Thymus (tissue), 11 donors: ENCODE data around the gene LTA. TPM values are rescaled to one million over a fixed set of nuclear protein-coding genes. Genes with fewer than 3 reads are reported as not detected.

Experiments
- DNase-seq, 9 donors: peaks; one replicate each; pipeline ENCODE4 v3.0.0-alpha.2; 2013; ENCODE audit warnings: low spot score in 9 of 9, low read depth in 6 of 9, missing footprints in 1 of 9
- H3K27ac ChIP-seq, 2 donors: one replicate each; pipeline ENCODE4 v1.5.1; 2013; ENCODE audit warnings: control low read depth in 1 of 2, low read depth in 1 of 2, low read length in 1 of 2, mild to moderate bottlenecking in 1 of 2, moderate library complexity in 1 of 2
- H3K27me3 ChIP-seq, 2 donors: one replicate each; pipeline ENCODE4 v1.5.1; 2013; ENCODE audit warnings: low read length in 1 of 2; ENCODE audit not compliant: control insufficient read depth in 2 of 2, insufficient read depth in 1 of 2
- H3K36me3 ChIP-seq, 2 donors: one replicate each; pipeline ENCODE4 v1.5.1; 2013; ENCODE audit warnings: low read length in 1 of 2, mild to moderate bottlenecking in 1 of 2, moderate library complexity in 1 of 2; ENCODE audit not compliant: control insufficient read depth in 2 of 2, insufficient read depth in 2 of 2
- H3K4me1 ChIP-seq, 2 donors: one replicate each; pipeline ENCODE4 v1.5.1; 2013; ENCODE audit warnings: low read length in 2 of 2; ENCODE audit not compliant: control insufficient read depth in 2 of 2, insufficient read depth in 2 of 2
- H3K4me3 ChIP-seq, 2 donors: one replicate each; pipeline ENCODE4 v1.5.1; 2013; ENCODE audit warnings: low read length in 2 of 2, control low read depth in 1 of 2, mild to moderate bottlenecking in 1 of 2
- H3K9me3 ChIP-seq, 2 donors: one replicate each; pipeline ENCODE4 v1.5.1; 2013; ENCODE audit warnings: low read length in 1 of 2, mild to moderate bottlenecking in 1 of 2; ENCODE audit not compliant: control insufficient read depth in 2 of 2, insufficient read depth in 1 of 2
- WGBS: extraction: QIAGEN DNeasy Blood & Tissue Kit; methylation state at CpG from one replicate; pipeline ENCODE4 v1.1.7; 2013; 5-methylcytosine and 5-hydroxymethylcytosine counted together
- polyA plus RNA-seq: library from polyadenylated mRNA; stranded (reverse); fragments of 200-250 nt; gene quantifications from one replicate; pipeline ENCODE4 v1.2.3, GENCODE V29; 2013
- total RNA-seq: library from RNA; stranded (reverse); fragments of 120-200 nt; gene quantifications from one replicate; pipeline ENCODE4 v1.2.4, GENCODE V29; 2013
- donor health status: healthy.

LTA gene
- total and polyA plus RNA-seq, 2 donors: 2.2 to 8.9 TPM

GRCh38 chr6:31614684-31615578 lies 42.8 kb downstream of the LTA start, which contains the start of gene AIF1:
AIF1 (plus strand) TSS chr6:31615234; CDS start chr6:31615330, 96 bp downstream.
- peak in 1 of 9 donors; percentile 47 for DNase-seq
- Histone ChIP-seq H3K27ac (peak within 1 kb of the TSS; percentile 77 to 85), H3K36me3 (peaks cover 0 to 3% of the 10 kb centered on the region in 2 donors), H3K4me3 (peak within 1 kb of the TSS; percentile 45 to 71), H3K4me1 (peaks cover 21 to 49% of the 10 kb centered on the region in 2 donors), H3K9me3 (peaks cover 0 to 3% of the 10 kb centered on the region in 2 donors), H3K27me3 (no peaks in the 10 kb centered on the region)
- WGBS: 45% methylated on average over 6 of the region's 6 CpGs

GRCh38 chr6:31615748-31616147 lies 43.7 kb downstream of the LTA start:
- Histone ChIP-seq H3K9me3 (peaks cover 0 to 5% of the 10 kb centered on the region in 2 donors), H3K36me3 (peaks cover 0 to 3% of the 10 kb centered on the region in 2 donors), H3K4me1 (peaks cover 21 to 49% of the 10 kb centered on the region in 2 donors), H3K27me3 (no peaks in the 10 kb centered on the region), H3K27ac (peak overlapping the region; percentile 77 to 85), H3K4me3 (peak overlapping the region; percentile 45 to 71)
- peak in 7 of 9 donors; percentile 54 to 92 (median 79) for DNase-seq
- WGBS: 5% methylated on average over 7 of the region's 7 CpGs

- DNase-seq: peak in 1 of 9 donors; percentile 32
- H3K27me3 ChIP-seq: no peaks in the 10 kb centered on the region
- 94% methylated on average over 2 of the region's 2 CpGs for WGBS
- peaks cover 29 to 55% of the 10 kb centered on the region in 2 donors for H3K4me1 ChIP-seq
- peaks cover 0 to 8% of the 10 kb centered on the region in 2 donors for H3K9me3 ChIP-seq
- H3K27ac ChIP-seq: peak overlapping the region in 1 of 2 donors; percentile 85
- H3K4me3 ChIP-seq: peak overlapping the region in 1 of 2 donors; percentile 71
- peaks cover 0 to 6% of the 10 kb centered on the region in 2 donors for H3K36me3 ChIP-seq
Measured at GRCh38 chr6:31617010-31617409, 44.9 kb downstream of the LTA start.

GRCh38 chr6:31619805-31620585 lies 47.9 kb downstream of the LTA start:
- peak overlapping the region; percentile 99 to 100 for H3K27ac ChIP-seq
- no peaks in the 10 kb centered on the region for H3K27me3 ChIP-seq
- peaks cover 20 to 34% of the 10 kb centered on the region in 2 donors for H3K36me3 ChIP-seq
- WGBS: under 1% methylated on average over 50 of the region's 50 CpGs
- H3K9me3 ChIP-seq: peaks cover 0 to 8% of the 10 kb centered on the region in 2 donors
- H3K4me1 ChIP-seq: peaks cover 26 to 51% of the 10 kb centered on the region in 2 donors
- H3K4me3 ChIP-seq: peak overlapping the region; percentile 87 to 100
- peak; percentile 91 to 99 (median 97) for DNase-seq

GRCh38 chr6:31620586-31621319 lies 48.7 kb downstream of the LTA start, which contains the start of gene PRRC2A:
PRRC2A (plus strand) TSS chr6:31620715; CDS start chr6:31622790, 2,075 bp downstream.
- H3K4me3 ChIP-seq: peak within 1 kb of the TSS; percentile 87 to 100
- H3K9me3 ChIP-seq: peaks cover 0 to 10% of the 10 kb centered on the region in 2 donors
- peak in 3 of 9 donors; percentile 50 to 74 (median 73) for DNase-seq
- no peaks in the 10 kb centered on the region for H3K27me3 ChIP-seq
- H3K27ac ChIP-seq: peak within 1 kb of the TSS; percentile 99 to 100
- under 1% methylated on average over 67 of the region's 67 CpGs for WGBS
- peaks cover 19 to 44% of the 10 kb centered on the region in 2 donors for H3K4me1 ChIP-seq
- peaks cover 28 to 42% of the 10 kb centered on the region in 2 donors for H3K36me3 ChIP-seq

GRCh38 chr6:31621320-31621939 lies 49.3 kb downstream of the LTA start:
- peaks cover 14 to 40% of the 10 kb centered on the region in 2 donors for H3K4me1 ChIP-seq
- WGBS: 36% methylated on average over 15 of the region's 15 CpGs
- peak overlapping the region; percentile 87 to 100 for H3K4me3 ChIP-seq
- peaks cover 35 to 49% of the 10 kb centered on the region in 2 donors for H3K36me3 ChIP-seq
- H3K27ac ChIP-seq: peak overlapping the region; percentile 96 to 99
- DNase-seq: no peak
- peaks cover 0 to 10% of the 10 kb centered on the region in 2 donors for H3K9me3 ChIP-seq
- H3K27me3 ChIP-seq: no peaks in the 10 kb centered on the region

- Histone ChIP-seq H3K9me3 (peaks cover 0 to 10% of the 10 kb centered on the region in 2 donors), H3K27ac (peak overlapping the region in 1 of 2 donors; percentile 99), H3K4me3 (peak overlapping the region; percentile 87 to 100), H3K36me3 (peaks cover 40 to 51% of the 10 kb centered on the region in 2 donors), H3K4me1 (peaks cover 10 to 35% of the 10 kb centered on the region in 2 donors), H3K27me3 (no peaks in the 10 kb centered on the region)
- DNase-seq: no peak
- 72% methylated on average over 4 of the region's 4 CpGs for WGBS
Measured at GRCh38 chr6:31621991-31622390, 49.9 kb downstream of the LTA start.

- Histone ChIP-seq H3K27me3 (no peaks in the 10 kb centered on the region), H3K4me3 (no peak overlapping the region), H3K4me1 (peaks cover 10 to 28% of the 10 kb centered on the region in 2 donors), H3K36me3 (peaks cover 47 to 58% of the 10 kb centered on the region in 2 donors), H3K9me3 (peaks cover 0 to 10% of the 10 kb centered on the region in 2 donors), H3K27ac (no peak overlapping the region)
- WGBS: 90% methylated on average over 10 of the region's 10 CpGs
- no peak for DNase-seq
Measured at GRCh38 chr6:31622684-31623091, 50.6 kb downstream of the LTA start.
